Gastrocnemius medialis (tissue), 4 donors: Measurements from ENCODE around the gene SLFNL1. TPM values are rescaled to one million over a fixed set of nuclear protein-coding genes. Genes with fewer than 3 reads are reported as not detected.

Source experiments
- ATAC-seq, 2 donors: fragments of 150-250 bp; one replicate each; pipeline ENCODE4 v1.9.1; 2016
- DNase-seq, 2 donors: peaks; one replicate each; pipeline ENCODE4 v3.0.0-alpha.2; 2019
- H3K27ac ChIP-seq, 4 donors: fragments of 200-600 bp; sonication (generic); 1 replicate in 1 of 4; 2 replicates in 3 of 4; pipeline ENCODE4 v1.5.1; 2016 to 2018; ENCODE audit warnings: mild to moderate bottlenecking in 2 of 4, moderate library complexity in 1 of 4
- H3K27me3 ChIP-seq, 3 donors: fragments of 200-600 bp; sonication (generic) in 2 of 3; 1 replicate in 1 of 3; 2 replicates in 2 of 3; pipeline versions ENCODE4 v1.5.1 to v1.6.0; 2016 to 2019; ENCODE audit warnings: mild to moderate bottlenecking in 1 of 3, moderate library complexity in 1 of 3
- H3K36me3 ChIP-seq, 2 donors: fragments of 200-600 bp; sonication (generic) in 1 of 2; one replicate each; pipeline ENCODE4 v1.5.1; 2017 to 2018
- H3K4me1 ChIP-seq, 2 donors: fragments of 200-600 bp; sonication (generic) in 1 of 2; one replicate each; pipeline ENCODE4 v1.5.1; 2016 to 2017; ENCODE audit warnings: mild to moderate bottlenecking in 2 of 2
- H3K4me3 ChIP-seq, 4 donors: fragments of 200-600 bp; sonication (generic) in 3 of 4; 1 replicate in 1 of 4; 2 replicates in 3 of 4; pipeline ENCODE4 v1.5.1; 2016 to 2019; ENCODE audit warnings: mild to moderate bottlenecking in 2 of 4
- H3K9me3 ChIP-seq, 3 donors: fragments of 200-600 bp; sonication (generic) in 2 of 3; 1 replicate in 1 of 3; 2 replicates in 2 of 3; pipeline ENCODE4 v1.5.1; 2016 to 2019
- POLR2A ChIP-seq, 2 donors: fragments of 450-650 bp; IDR thresholded peaks; one replicate each; pipeline ENCODE4 v1.6.1; 2017; ENCODE audit warnings: antibody characterized with exemption in 2 of 2, mild to moderate bottlenecking in 2 of 2, moderate library complexity in 2 of 2
- in situ Hi-C, 4 donors: fragments of 200-750 bp; cut with MboI; loops; one replicate each; pipeline versions ENCODE4 v1.15.0 to v1.8.0; 2017; ENCODE audit warnings: low sequenced_read_pairs in 4 of 4
- intact Hi-C: fragments of 100-400 bp; cut with DNase I; formaldehyde crosslinking; loops from one replicate; pipeline ENCODE4 v1.15.1; 2023; ENCODE audit warnings: low total_unique reads
- total RNA-seq, 4 donors: library from RNA; depleted of rRNA; stranded (reverse); fragments of >200 nt; gene quantifications; one replicate each; pipeline versions ENCODE4 v1.1.0 to v1.2.3, GENCODE V29; 2016
- TF ChIP-seq, protein P1 (sequence below), 5 experiments: fragments of 450-650 bp in 3 of 5; fragments of 200-600 bp in 2 of 5; sonication (generic) in 2 of 5; IDR thresholded peaks in 4 of 5; conservative IDR thresholded peaks in 1 of 5; 1 replicate in 4 of 5; 2 replicates in 1 of 5; pipeline ENCODE4 v1.5.1; 2016 to 2019; ENCODE audit warnings: antibody characterized with exemption in 5 of 5, mild to moderate bottlenecking in 3 of 5, moderate library complexity in 3 of 5

The SLFNL1 gene
- total RNA-seq, 4 donors from 2014 or later: 0.29 to 2.0 (median 0.69) TPM

- intact Hi-C loops: no loop called here
- peaks cover 0 to 16% of the 10 kb centered on the region in 2 donors for H3K36me3 ChIP-seq
- no peak overlapping the region for H3K27ac ChIP-seq
- H3K4me3 ChIP-seq: no peak overlapping the region
- TF ChIP-seq POLR2A (IDR thresholded peaks at IDR 0.05): no peak
- TF ChIP-seq, protein P1, sequence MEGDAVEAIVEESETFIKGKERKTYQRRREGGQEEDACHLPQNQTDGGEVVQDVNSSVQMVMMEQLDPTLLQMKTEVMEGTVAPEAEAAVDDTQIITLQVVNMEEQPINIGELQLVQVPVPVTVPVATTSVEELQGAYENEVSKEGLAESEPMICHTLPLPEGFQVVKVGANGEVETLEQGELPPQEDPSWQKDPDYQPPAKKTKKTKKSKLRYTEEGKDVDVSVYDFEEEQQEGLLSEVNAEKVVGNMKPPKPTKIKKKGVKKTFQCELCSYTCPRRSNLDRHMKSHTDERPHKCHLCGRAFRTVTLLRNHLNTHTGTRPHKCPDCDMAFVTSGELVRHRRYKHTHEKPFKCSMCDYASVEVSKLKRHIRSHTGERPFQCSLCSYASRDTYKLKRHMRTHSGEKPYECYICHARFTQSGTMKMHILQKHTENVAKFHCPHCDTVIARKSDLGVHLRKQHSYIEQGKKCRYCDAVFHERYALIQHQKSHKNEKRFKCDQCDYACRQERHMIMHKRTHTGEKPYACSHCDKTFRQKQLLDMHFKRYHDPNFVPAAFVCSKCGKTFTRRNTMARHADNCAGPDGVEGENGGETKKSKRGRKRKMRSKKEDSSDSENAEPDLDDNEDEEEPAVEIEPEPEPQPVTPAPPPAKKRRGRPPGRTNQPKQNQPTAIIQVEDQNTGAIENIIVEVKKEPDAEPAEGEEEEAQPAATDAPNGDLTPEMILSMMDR (IDR thresholded peaks at IDR 0.05 in 4 of 5, conservative IDR thresholded peaks at IDR 0.05 in 1 of 5): no peak
- H3K27me3 ChIP-seq: no peaks in the 10 kb centered on the region
- H3K4me1 ChIP-seq: no peaks in the 10 kb centered on the region
- DNase-seq (no peak), ATAC-seq (no peak)
- H3K9me3 ChIP-seq: no peaks in the 10 kb centered on the region
- in situ Hi-C loops: no loop called here
Measured at GRCh38 chr1:41015897-41016470, 5.5 kb downstream of the SLFNL1 start.

- peaks cover 0 to 22% of the 10 kb centered on the region in 2 donors for H3K36me3 ChIP-seq
Measured at GRCh38 chr1:41015281-41015896, 6.1 kb downstream of the SLFNL1 start.

DNA sequence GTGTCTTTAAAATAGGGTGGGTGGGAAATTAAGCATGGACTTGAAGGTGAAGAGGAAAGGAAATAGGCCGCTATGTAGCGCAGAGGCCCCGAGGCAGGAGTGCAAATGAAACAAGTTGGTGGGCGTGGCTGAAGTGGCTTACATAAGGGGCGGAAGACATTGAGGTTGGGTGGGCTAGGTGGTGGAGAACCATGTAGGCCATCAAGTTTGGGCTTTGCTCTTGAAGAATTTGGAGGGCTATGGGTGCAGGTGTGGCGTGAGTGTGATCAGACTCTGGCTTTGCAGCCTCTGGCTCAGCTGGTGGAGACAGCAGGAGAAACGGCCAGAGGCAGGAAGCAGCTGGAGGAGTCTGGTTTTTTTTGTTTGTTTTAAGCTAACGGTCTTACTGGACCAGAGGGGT, 6.7 kb downstream of the SLFNL1 start:
- ATAC-seq: no peak
- no peaks in the 10 kb centered on the region for H3K9me3 ChIP-seq

More at GRCh38 chr1:41015281-41015896, 6.1 kb downstream of the SLFNL1 start:
- Histone ChIP-seq H3K9me3 (no peaks in the 10 kb centered on the region), H3K4me1 (no peaks in the 10 kb centered on the region), H3K27ac (no peak overlapping the region), H3K27me3 (no peaks in the 10 kb centered on the region), H3K4me3 (no peak overlapping the region)
- intact Hi-C loops (no loop called here), in situ Hi-C loops (no loop called here)
- no peak for DNase-seq
- TF ChIP-seq, protein P1 (IDR thresholded peaks at IDR 0.05 in 4 of 5, conservative IDR thresholded peaks at IDR 0.05 in 1 of 5): no peak
- TF ChIP-seq POLR2A (IDR thresholded peaks at IDR 0.05): no peak
- ATAC-seq: no peak

DNA sequence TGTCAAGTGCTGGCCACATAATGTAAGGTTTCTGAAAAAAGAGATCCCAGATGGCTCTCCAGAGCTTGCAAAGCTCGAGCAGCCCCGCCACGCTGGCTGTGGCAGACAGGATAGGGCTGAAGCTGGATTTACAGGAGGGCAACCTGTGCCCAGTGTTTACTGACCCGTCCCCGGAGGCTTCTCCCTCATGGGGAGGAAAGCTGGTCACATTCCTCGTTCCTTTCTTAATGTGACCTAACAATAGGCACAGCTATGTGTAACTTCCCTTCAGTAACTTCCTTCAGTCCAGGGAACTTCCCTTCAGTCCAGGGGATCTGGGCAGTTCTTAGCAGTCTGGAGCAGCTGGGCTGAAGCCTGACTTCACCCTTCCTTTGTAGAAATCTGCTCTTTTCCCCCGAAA, 7.7 kb downstream of the SLFNL1 start:
- H3K4me3 ChIP-seq: no peak overlapping the region
- peaks cover 0 to 38% of the 10 kb centered on the region in 2 donors for H3K36me3 ChIP-seq

More for the DNA sequence above, 6.7 kb downstream of the SLFNL1 start:
- TF ChIP-seq, protein P1 (IDR thresholded peaks at IDR 0.05 in 4 of 5, conservative IDR thresholded peaks at IDR 0.05 in 1 of 5): no peak
- no peak for TF ChIP-seq POLR2A (IDR thresholded peaks at IDR 0.05)
- in situ Hi-C loops (no loop called here), intact Hi-C loops (no loop called here)
- Histone ChIP-seq H3K27ac (no peak overlapping the region), H3K4me1 (no peaks in the 10 kb centered on the region), H3K27me3 (no peaks in the 10 kb centered on the region), H3K4me3 (no peak overlapping the region), H3K36me3 (peaks cover 0 to 27% of the 10 kb centered on the region in 2 donors)
- no peak for DNase-seq

More for the DNA sequence above, 7.7 kb downstream of the SLFNL1 start:
- H3K27me3 ChIP-seq: no peaks in the 10 kb centered on the region
- intact Hi-C loops: no loop called here
- no peaks in the 10 kb centered on the region for H3K9me3 ChIP-seq
- peak; percentile 42 to 47 for ATAC-seq
- DNase-seq: no peak
- TF ChIP-seq, protein P1 (IDR thresholded peaks at IDR 0.05 in 4 of 5, conservative IDR thresholded peaks at IDR 0.05 in 1 of 5): no peak
- in situ Hi-C loops: no loop called here
- H3K27ac ChIP-seq: peak overlapping the region in 1 of 4 donors; percentile 25
- H3K4me1 ChIP-seq: no peaks in the 10 kb centered on the region
